ENCODE results near the gene PTMA. TPM values are rescaled to one million over a fixed set of nuclear protein-coding genes. Genes with fewer than 3 reads are reported as not detected.

Gene PTMA
- polyA plus RNA-seq, 1 donor from 2014 or later, result 2,091 TPM

GRCh38 chr2:231665245-231666170 lies 42.8 kb upstream of the PTMA start:
- H3K27ac ChIP-seq (ENCODE audit: low read length), result no peak overlapping the region
- no peak overlapping the region for H3K4me2 ChIP-seq (ENCODE audit: low read length)

More at GRCh38 chr2:231665245-231666170, 42.8 kb upstream of the PTMA start:
- Histone ChIP-seq H3K36me3 (ENCODE audit: insufficient read depth, low read length) (no peaks in the 10 kb centered on the region), H3F3A (ENCODE audit: insufficient read depth, low read length, poor library complexity, severe bottlenecking) (no peaks in the 10 kb centered on the region), H4K20me1 (ENCODE audit: insufficient read depth) (no peaks in the 10 kb centered on the region), H3K9me2 (ENCODE audit: insufficient read depth, low read length) (no peaks in the 10 kb centered on the region), H3K4me3 (ENCODE audit: low read length) (no peak overlapping the region), H3K9ac (ENCODE audit: low read length) (no peak overlapping the region), H2AFZ (ENCODE audit: low read depth, low read length) (no peak overlapping the region), H3K9me3 (ENCODE audit: low read length) (peaks cover 11% of the 10 kb centered on the region), H3K27me3 (ENCODE audit: insufficient read depth, low read depth, low read length) (no peaks in the 10 kb centered on the region), H3K79me2 (replicated peaks; ENCODE audit: insufficient read depth, low read length) (no peaks in the 10 kb centered on the region)
- TF ChIP-seq SMC3 (conservative IDR thresholded peaks at IDR 0.05; ENCODE audit: poor library complexity), result no peak
- no peak for TF ChIP-seq RAD21 (conservative IDR thresholded peaks at IDR 0.05)
- no peak for TF ChIP-seq TAF1 (IDR thresholded peaks at IDR 0.05; ENCODE audit: low read depth)
- no peak for TF ChIP-seq REST (IDR thresholded peaks at IDR 0.05; ENCODE audit: borderline replicate concordance)
- TF ChIP-seq CTCF (IDR thresholded peaks at IDR 0.05; ENCODE audit: poor library complexity, severe bottlenecking), result no peak
- TF ChIP-seq EP300 (conservative IDR thresholded peaks at IDR 0.05; ENCODE audit: poor library complexity, severe bottlenecking), result no peak
- TF ChIP-seq POLR2AphosphoS5 (IDR thresholded peaks at IDR 0.05), result no peak
- TF ChIP-seq MXI1 (conservative IDR thresholded peaks at IDR 0.05; ENCODE audit: poor library complexity, severe bottlenecking), result no peak
- TF ChIP-seq EZH2 (IDR thresholded peaks at IDR 0.05; ENCODE audit: borderline replicate concordance, insufficient read depth, low read length, poor library complexity, severe bottlenecking), result no peak

Data from neural cell (in vitro differentiated cells).